HG03469 (cell line): Measurements from ENCODE around the gene CCDC187.

Experiments used
- ATAC-seq: cut with Tn5 transposase; IDR thresholded peaks from one replicate; pipeline ENCODE4 v1.9.1; 2021; ENCODE audit warnings: mild to moderate bottlenecking, moderate library complexity, moderate number of reproducible peaks; ENCODE audit not compliant: unreplicated experiment

The CCDC187 gene

DNA sequence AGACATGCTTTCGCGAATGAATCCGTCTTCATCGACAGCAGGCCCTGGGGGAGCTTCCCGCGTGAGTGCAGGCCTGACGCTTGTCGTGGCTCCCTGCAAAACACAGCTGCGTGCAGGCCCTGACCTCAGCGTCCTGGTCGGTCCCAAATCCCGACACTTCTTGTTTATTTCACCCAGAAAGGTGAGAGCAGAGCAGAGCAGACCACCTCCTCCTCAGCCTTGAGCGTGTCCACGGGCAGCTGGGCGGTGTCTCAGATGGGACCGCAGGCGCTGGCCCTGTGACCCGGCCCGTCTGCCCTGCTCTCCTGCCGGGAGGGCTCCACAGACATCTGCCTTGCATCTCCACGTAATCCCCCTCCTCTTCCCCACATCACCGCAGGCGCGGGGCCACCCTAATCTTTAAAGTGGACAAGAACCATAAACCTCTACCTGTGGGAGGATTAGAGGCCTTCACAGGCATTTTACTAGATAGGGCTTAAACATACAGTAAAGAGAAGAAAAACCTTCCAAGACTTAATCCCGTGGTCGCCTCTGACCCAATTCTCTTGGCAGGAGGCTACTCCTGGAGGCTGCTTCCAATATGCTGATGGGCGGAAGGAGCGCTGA, 91.4 kb downstream of the CCDC187 start:
- ATAC-seq: no peak

DNA sequence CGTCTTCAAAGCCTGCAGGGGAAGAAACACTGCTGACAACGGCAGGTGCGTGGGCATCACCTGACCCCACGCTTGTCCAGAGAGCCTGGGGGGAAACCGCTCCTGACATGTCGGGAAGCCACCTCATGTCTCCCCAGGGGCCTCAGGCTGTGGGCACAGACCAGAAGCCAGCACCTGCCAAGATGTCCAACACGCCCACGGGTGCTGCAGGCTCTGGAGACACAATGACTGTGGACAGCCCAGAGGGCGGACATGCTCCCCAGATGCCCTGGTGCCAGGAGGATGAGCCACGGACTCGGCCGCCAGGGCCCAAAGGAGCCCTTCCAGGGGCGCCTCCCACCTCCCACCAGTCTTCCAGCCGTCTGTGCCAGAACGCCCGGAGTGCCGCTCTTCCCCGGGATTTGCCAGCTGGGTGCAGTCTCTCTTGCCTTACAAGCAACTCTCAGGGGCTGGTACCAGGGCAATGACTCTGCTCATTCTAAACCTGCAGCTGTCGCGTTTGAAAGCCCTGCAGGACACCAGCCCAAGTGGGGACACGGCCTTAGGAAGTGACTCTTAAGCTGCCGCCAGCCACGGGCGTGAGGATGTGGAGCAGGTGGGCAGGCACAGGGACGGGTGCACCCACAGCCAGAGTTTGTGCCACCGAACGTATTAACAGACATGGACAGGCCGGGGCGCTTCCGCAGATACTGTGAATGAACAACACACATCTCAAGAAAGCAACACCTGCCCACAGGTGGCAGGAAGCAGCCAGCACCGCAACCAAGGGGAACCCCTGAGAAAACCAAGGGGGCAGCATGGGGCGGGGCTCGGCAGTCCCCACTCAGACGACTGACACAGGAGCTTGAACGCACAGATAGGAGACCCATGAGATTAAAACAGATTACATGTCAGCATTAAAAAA, 92.2 kb downstream of the CCDC187 start:
- no peak for ATAC-seq

DNA sequence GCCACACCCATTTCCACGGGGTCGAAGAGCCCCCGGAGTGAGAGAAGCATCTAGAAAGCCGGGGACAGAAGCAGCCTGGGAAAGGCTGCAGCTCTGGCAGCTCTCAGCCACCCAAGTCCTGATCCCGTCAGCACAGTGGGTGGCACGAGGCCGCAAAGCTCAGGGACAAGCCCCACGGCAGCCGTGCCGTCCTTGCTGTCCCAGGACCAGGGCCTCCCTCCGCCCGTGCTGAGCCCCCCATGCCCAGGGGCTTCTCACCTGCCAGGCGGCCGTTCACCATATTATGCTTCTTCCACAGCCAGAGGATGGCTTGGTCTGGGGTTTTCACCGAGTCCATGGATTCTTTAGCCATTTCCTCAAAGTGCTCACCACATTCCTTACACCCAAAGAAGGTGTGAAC, 92.9 kb downstream of the CCDC187 start:
- ATAC-seq: no peak

DNA sequence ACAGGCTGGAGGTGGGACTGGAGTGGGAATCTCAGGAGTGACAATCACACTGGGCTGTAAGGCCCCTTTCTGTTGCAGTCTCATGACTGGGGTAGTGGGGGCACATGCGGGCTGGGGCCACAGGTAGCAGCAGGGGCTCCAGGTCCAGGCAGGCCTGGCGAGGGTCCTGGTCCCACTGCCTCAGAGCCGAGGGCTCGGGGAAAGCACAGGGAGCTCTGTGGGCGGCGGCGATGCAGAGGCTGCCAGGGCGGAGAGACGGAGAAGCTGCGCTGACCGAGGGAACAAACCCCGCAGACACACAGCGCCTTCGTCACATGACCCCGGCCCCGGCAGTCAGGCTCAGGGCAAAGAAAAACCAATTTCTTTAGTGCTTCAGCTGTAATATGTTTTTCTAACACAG, 93.6 kb downstream of the CCDC187 start:
- no peak for ATAC-seq

DNA sequence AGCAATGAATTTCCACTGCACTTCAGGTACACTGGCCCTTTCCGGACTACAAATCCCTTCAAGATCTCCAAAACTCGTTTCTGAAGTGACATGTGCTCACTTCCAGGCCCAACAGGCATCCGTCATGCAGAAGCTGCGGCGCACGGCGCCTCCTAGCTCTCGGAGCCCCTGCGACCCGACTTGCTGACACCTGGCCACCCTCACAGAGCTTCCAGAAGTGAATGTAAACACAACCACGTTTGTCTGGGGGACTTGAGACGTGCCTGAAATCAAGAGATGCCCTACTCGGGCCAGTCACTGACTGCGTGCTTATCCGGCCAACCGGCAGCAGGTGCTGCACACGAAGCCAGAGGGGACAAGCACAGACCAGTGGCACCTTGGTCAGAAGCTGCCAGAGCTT, 94.1 kb downstream of the CCDC187 start:
- no peak for ATAC-seq

DNA sequence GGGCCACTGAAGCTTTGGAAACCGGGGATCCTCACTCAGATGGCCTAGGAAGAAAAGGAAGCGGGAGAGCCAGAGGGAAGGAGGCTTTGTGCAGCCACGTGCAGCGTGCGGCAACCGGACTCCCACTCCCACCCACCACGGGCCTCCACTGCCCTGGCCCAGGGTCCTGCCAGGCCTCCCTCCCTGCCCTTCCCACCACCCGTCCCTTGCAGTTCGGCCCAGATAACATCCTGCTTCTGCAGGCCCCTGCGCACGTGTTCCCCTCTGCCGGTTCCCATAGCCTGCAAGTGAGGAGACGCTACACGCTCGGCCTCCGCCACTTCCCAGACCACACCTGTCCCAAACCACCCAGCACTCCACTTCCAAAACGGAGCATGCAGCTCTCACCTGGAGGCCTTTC, 94.7 kb downstream of the CCDC187 start:
- ATAC-seq: no peak

DNA sequence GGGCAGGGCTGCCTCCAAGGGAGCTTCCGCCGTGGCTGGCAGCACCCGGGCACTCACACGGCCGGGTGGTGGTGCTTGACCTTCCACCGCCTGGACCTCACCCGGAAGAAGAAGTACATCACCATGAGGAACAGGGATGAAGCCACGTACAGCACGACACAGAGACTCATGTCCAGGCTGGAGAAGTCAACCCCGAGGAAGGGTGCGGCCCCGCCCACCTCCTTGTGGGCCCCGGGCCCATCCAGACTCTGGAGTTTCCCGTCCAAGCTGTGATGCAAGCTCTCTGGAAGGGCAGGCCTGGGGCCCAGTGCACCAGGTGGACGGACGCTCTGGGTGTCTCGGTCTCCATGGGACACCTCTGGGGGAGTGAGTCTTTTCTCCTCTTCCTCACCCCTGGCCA, 95.2 kb downstream of the CCDC187 start:
- ATAC-seq: no peak

DNA sequence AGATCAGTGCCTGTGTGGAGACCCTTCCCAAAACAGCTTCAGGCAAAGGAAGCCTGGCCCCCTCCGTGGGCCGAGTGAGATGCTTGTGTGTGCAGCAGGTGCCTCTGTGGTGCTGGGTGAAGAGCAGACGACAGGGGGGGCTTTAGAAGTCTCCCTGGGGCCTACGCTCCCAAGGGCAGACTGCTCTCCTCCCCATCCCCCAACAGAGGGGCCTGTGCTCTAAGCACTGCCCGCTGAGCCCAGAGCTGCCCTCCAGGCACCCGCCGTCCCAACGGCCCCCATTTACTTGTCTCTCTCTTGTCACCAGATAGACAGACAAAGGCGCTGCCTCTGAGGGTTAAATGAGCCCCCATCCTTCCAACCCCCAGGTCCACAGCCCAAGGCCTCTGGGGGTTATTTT, 96.3 kb downstream of the CCDC187 start:
- no peak for ATAC-seq

DNA sequence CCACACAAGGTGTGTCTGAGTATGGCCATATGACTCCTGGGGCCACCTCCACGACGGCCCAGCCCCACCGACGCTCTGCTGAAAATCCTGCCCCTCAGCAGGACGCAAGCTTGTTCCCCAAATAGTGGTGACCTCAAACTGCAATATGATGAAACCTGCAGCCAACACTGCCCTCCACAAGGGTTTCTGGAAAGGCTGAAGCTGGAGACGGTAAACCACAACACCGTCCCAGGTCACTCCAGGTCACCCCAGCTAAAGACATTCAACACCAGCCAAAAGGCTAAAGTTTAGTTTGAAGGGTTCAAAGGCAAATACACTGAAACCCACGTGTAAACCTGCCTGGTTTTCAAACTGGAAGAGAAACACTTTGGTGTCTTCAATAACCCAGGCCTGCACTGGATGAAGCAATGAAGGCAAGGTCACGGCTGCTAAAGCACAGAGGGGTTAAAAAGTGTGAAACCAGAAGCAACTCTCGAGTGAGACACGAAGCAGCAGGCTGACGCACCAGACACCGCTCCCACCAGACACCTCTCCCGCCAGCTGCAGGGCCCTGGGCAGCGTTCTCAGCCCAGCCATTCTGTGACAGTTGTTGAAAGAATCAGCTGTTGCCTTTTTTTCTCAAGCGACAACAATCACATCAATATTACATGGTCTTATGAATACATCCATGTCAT, 97.2 kb downstream of the CCDC187 start:
- ATAC-seq: no peak

DNA sequence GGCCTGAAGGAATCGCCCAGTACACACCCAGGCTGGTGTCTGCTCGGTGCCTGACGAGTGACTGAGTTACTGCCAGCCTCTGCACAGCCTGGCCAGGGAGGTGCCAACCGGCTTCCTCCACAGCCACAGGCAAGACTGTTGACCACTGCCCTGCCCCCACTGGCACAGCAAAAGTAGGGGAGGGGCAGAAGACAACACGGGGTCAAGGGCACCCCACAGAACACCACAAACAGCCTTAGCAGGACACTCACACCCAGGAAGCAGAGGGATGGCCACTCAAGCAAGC, 98.2 kb downstream of the CCDC187 start:
- ATAC-seq: no peak

DNA sequence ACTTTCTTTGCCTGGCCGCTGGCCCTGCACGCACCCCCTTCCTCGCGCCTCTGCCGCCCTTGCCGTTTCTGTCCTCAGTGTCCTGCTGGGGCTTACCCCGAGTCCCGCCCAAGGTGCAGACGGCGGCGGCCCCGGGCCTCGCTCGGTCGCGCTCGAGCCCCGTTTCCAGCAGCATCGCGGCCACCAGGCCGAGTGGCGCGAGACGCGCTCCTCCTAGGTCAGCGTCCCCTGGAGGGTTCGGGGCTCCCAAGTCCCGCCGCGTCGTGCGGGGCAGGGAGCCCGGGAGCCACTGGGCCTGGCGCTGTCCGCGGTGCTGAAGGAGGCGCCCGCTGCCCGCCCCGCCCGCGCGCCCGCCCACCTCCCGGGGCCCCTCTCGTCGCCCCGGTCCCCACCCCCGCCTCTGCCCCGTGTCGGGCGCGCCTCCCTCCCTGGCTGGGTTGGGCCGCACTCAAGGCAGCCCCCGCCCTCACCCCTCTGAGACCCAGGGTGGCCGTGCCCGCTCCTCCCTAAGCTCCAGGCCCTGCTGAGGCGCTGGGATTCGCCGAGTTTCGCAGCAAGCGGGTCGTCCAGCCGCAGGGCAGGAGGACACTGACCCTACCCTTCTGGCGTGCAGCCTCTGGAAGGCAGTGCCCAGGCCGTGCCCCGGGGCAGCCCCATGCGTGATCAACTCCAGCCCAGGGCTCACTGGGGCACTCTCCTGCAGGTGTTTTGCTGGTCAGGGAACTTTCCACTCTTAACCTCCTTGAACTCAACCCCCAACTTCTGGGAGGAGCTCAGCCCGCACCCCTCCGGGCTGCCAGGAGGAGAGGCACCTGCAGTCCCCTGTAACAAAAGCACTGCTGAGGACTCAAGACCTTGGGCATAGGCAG, 98.8 kb downstream of the CCDC187 start, which contains the start of gene LHX3:
Gene LHX3, minus strand, starts transcription at position 291 of the 869 bp plus-strand sequence. Its CDS starts 116 bp downstream, at position 175.
- no peak for ATAC-seq

DNA sequence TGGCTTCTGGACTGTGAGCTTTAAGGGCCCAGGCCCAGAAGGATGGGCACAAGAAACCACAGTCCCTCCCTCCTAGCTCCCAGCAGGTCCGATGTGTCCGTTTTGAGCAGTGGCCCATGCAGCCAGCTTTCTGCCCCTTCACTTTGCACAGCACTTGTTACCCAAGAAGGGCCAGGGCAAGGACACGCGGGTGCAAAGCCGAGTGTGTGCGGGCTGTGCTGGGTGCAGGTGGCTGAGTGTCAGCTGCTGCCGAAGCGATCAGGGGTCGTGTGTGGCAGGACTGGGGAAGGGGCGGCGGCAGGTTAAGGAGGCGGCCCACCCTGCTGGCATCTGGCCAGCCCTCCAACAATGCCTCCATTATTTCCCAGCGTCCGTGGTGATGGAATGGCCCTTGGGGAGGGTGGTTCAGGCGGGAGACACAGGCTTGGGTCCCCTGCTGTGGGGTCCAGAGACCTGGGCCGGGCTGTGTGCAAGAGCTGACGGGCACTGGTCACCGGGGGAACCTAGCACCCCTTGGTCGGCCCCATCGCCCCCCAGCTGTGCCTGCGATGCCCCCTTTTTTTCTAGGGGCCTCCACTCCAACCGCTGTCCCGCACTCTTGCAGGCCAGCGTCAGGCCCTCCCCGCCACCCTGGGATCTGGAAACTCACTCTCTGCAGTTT, 99.6 kb downstream of the CCDC187 start:
- no peak for ATAC-seq

DNA sequence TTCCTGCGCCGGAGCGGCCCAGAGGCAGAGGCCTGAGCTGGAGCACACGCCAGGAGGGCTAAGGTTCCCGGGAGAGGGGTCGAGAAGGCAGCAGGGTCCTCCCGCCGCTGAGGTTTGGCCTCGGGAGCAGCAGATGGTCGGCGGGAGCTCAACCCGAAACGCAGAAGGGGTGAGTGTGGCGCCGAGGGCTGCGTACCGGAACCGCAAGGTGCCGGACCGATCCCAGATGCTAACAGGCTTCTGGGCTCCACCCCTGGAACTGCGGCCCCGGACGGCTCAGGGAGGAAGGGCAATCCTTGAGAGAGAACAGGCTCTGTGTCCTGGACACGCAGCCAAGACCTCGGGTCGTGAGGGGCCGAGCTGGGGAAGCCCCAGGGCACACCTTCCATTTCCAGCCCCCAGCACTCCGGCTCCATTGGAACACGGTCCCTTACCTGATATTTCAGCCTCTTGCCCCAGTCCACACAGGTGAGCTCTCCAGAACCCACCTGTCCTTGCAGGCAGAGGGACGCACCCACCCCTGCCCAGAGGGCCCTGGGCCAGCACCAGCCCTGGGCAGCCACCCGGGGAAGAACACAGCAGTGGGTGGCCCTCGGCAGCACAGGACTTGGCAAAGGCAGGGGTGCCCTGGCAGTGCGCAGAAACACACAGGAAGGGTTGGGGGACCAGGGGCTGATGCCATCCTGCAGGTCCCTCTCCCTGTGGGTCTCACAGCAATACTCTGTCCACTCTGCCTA, 100.3 kb downstream of the CCDC187 start:
- no peak for ATAC-seq

DNA sequence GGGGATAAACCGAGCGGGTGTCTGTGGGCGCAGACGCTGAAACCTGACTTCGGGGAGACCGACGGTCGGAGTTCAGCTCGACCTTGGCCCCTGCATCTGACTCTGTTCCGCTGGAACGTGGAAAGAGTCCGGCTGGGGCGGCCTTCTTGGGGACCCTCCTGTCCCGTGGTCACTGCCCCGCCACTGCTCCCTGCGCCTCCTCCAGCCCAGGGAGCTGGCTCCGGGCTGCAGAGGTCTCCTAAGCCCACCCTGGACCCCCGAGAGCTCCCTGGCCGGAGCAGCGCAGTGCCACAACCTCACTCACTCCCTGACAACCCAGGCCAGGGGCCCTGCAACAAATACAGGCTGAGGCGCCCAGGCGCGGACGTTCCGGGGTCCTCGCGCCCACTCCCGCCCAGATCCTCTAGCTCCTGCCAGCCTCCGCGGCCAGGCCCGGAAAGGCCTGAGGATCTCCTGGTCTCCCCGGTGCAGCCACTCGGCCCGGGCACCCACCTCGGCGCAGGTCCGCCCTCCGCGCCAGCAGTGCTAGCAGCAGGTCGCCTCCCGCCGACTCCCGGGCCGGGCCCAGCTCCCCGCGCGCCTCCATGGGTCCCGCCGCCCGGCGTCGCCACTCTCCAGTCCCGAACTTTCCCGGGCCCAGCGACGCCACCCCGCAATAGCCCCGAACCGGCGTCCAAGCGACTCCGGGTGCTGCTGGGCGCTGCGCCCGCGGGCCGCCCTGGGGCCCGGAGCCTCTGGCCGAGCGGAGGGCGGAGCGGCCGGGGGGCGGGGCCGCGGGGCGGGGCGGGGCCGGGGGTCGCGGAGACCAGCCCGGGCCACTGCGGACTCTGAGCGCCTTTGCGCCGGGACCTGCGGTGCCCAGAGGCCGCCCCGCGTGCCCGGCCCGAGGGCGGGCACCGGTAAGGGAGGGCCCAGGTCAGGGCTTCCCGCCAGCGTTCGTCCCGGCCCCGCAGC, 101.2 kb downstream of the CCDC187 start:
- no peak for ATAC-seq

DNA sequence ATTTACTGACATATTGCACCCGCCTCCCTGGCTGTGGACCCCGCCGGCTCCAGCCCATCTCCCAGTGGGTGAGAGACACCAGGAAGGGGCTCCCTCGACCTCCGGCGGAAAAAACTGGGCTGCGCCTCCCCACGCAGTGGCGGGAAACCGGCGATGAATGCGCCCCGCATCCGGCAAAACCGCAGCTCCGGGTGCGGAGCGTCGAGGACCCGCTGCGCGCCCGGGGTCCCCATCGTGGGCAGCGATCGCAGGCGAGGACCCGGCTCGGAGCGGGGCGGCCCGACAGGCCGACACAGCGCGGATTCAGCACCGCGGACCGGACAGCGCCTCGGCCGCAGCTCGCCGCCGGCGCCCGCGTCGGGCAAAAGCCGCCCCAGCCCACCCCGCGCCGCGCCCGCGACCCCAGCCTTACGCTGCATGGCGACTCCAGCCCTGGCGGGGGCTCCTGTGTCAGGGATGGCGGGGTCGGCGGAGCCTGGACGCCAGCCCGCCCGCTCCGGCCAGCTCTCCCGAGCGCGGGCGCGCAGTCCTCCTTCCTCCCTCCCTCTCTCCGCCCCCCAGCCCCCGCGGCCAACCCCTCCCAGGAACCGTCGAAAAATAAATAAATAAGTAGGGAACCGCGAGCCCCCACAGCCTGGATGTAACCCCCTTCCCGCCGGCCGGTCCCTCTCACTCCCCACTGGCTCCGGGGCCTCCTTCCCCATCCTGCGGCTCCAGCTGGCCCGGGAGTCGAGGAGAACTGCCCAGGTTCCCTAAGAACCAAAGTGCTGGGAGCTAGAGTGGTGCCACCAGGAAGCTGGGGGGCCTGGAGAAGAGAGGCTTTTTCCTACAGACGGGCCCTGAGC, 102.1 kb downstream of the CCDC187 start:
- no peak for ATAC-seq

DNA sequence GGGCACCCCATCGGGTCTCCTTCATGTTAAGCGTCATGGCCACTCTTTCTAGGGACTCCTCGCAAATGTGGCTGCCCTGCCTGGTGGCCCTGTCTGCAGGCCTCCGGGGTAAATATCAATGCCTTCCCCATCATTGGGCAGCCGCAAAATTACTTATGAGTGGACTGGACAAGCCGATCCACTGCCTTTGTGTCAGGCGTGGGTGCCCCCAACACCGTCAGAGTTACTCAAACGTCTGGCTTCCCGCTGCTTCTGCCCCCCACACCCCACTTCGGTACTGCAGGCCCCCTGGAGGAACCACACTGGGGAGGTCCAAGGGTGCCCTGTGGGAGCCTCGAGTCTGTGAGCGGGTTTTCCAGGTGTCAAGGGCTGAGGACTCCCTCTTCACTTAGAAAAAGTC, 102.7 kb downstream of the CCDC187 start:
- no peak for ATAC-seq

DNA sequence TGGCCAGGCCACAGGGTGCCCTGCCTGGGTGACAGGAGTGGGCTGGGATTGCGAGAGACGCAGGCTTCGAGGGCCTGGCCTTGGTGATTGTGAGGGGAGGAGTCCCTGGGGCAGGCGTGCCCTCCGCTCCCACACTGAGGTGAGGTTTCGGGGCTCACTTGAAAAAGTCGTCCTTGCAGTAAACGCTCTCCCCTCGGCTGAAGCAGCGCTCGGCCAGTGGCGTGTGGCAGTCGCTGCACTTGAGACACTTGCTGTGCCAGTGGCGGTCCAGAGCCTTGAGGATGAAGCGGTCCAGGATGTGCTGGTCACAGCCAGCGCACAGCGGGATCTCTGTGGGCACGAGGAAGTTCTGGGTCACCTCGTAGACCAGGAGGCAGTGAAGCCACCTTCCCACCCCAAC, 103.5 kb downstream of the CCDC187 start:
- no peak for ATAC-seq
